Neural cell (in vitro differentiated cells): Measurements from ENCODE around the gene PEX11A. TPM values are rescaled to one million over a fixed set of nuclear protein-coding genes. Genes with fewer than 3 reads are reported as not detected.

ENCODE experiments used
- H2AFZ ChIP-seq: fragments of 200-600, 300-800 bp; sonication (generic), shearing (Covaris generic); 2 replicates; pipeline ENCODE4 v1.6.0; 2014; ENCODE audit warnings: low read depth, mild to moderate bottlenecking, antibody characterized with exemption, low read length, moderate library complexity
- H3F3A ChIP-seq: fragments of 200-600 bp; shearing (Covaris generic); 2 replicates; pipeline ENCODE4 v1.6.1; 2016; ENCODE audit warnings: mild to moderate bottlenecking, moderate library complexity, mixed read lengths, antibody characterized with exemption, low read length; ENCODE audit not compliant: insufficient read depth, poor library complexity, severe bottlenecking
- H3K27ac ChIP-seq: fragments of 200-600, 300-800 bp; sonication (generic), shearing (Covaris generic); 2 replicates; pipeline ENCODE4 v1.5.1; 2014; ENCODE audit warnings: mild to moderate bottlenecking, low read length, moderate library complexity
- H3K27me3 ChIP-seq: fragments of 300-800, 200-600 bp; sonication (generic), shearing (Covaris generic); 2 replicates; pipeline ENCODE4 v1.6.0; 2014; ENCODE audit warnings: mild to moderate bottlenecking, low read depth, low read length, moderate library complexity; ENCODE audit not compliant: insufficient read depth
- H3K36me3 ChIP-seq: fragments of 300-800, 200-600 bp; sonication (generic), shearing (Covaris generic); 2 replicates; pipeline ENCODE4 v1.5.1; 2014; ENCODE audit warnings: mild to moderate bottlenecking, antibody characterized with exemption, low read length, moderate library complexity; ENCODE audit not compliant: insufficient read depth
- H3K4me2 ChIP-seq: fragments of 300-800, 200-600 bp; sonication (generic), shearing (Covaris generic); 2 replicates; pipeline ENCODE4 v1.6.0; 2014; ENCODE audit warnings: mild to moderate bottlenecking, low read length
- H3K4me3 ChIP-seq: fragments of 300-800, 200-600 bp; sonication (generic), shearing (Covaris generic); 2 replicates; pipeline ENCODE4 v1.5.1; 2014; ENCODE audit warnings: mild to moderate bottlenecking, low read length, moderate library complexity
- H3K79me2 ChIP-seq: fragments of 200-600 bp; shearing (Covaris generic); replicated peaks from 2 replicates; pipeline ENCODE4 v1.6.0; 2014; ENCODE audit warnings: mild to moderate bottlenecking, low read length, moderate library complexity; ENCODE audit not compliant: insufficient read depth
- H3K9ac ChIP-seq: fragments of 300-800, 200-600 bp; sonication (generic), shearing (Covaris generic); 2 replicates; pipeline ENCODE4 v1.6.1; 2016; ENCODE audit warnings: mild to moderate bottlenecking, low read length, mixed read lengths
- H3K9me2 ChIP-seq: fragments of 200-600 bp; shearing (Covaris generic); 2 replicates; pipeline ENCODE4 v1.6.1; 2016; ENCODE audit warnings: mild to moderate bottlenecking, low read length, mixed read lengths; ENCODE audit not compliant: insufficient read depth
- H3K9me3 ChIP-seq: fragments of 200-600, 300-800 bp; sonication (generic), shearing (Covaris generic); 2 replicates; pipeline ENCODE4 v1.6.1; 2016; ENCODE audit warnings: mild to moderate bottlenecking, mixed run types, low read length, moderate library complexity, mixed read lengths
- H4K20me1 ChIP-seq: fragments of 200-600 bp; shearing (Covaris generic); 2 replicates; pipeline ENCODE4 v1.6.1; 2016; ENCODE audit warnings: mild to moderate bottlenecking, mixed run types; ENCODE audit not compliant: insufficient read depth
- CTCF ChIP-seq: fragments of 450-650 bp; IDR thresholded peaks from 2 replicates; pipeline ENCODE4 v1.5.1; 2014; ENCODE audit warnings: antibody characterized with exemption, mild to moderate bottlenecking, moderate library complexity; ENCODE audit not compliant: poor library complexity, severe bottlenecking
- EP300 ChIP-seq: fragments of 450-650 bp; conservative IDR thresholded peaks from 2 replicates; pipeline ENCODE4 v1.6.1; 2014; ENCODE audit warnings: antibody characterized with exemption, mild to moderate bottlenecking, moderate library complexity; ENCODE audit not compliant: poor library complexity, severe bottlenecking
- EZH2 ChIP-seq: fragments of 200-600, 300-800 bp; shearing (Covaris generic), sonication (generic); IDR thresholded peaks from 2 replicates; pipeline ENCODE4 v1.6.1; 2014; ENCODE audit warnings: antibody characterized with exemption, low read length, borderline replicate concordance, mild to moderate bottlenecking; ENCODE audit not compliant: insufficient read depth, poor library complexity, severe bottlenecking
- MXI1 ChIP-seq: fragments of 450-650 bp; conservative IDR thresholded peaks from 2 replicates; pipeline ENCODE4 v1.6.1; 2014; ENCODE audit warnings: antibody characterized with exemption, mild to moderate bottlenecking; ENCODE audit not compliant: poor library complexity, severe bottlenecking
- POLR2AphosphoS5 ChIP-seq: IDR thresholded peaks from 2 replicates; pipeline ENCODE4 v1.6.1; 2012
- RAD21 ChIP-seq: fragments of 450-650 bp; conservative IDR thresholded peaks from 2 replicates; pipeline ENCODE4 v1.6.1; 2014; ENCODE audit warnings: antibody characterized with exemption, mild to moderate bottlenecking, moderate library complexity
- SMC3 ChIP-seq: fragments of 450-650 bp; conservative IDR thresholded peaks from 2 replicates; pipeline ENCODE4 v1.6.1; 2014; ENCODE audit warnings: antibody characterized with exemption, mild to moderate bottlenecking, moderate library complexity; ENCODE audit not compliant: poor library complexity
- TAF1 ChIP-seq: IDR thresholded peaks from 2 replicates; pipeline ENCODE4 v1.6.1; 2012; ENCODE audit warnings: low read depth
- polyA plus RNA-seq: library from polyadenylated mRNA; depleted of rRNA; stranded (reverse); fragments of >200 nt; gene quantifications from 2 replicates; pipeline ENCODE4 v1.2.3, GENCODE V29; 2014
- TF ChIP-seq, protein P1 (sequence below): IDR thresholded peaks from 2 replicates; pipeline ENCODE4 v1.6.1; 2012; ENCODE audit warnings: borderline replicate concordance

Gene PEX11A
- polyA plus RNA-seq, 1 donor from 2014 or later, result 13.6 TPM

GRCh38 chr15:89725064-89725463 lies 34.5 kb upstream of the PEX11A start:
- TF ChIP-seq TAF1 (no peak), RAD21 (no peak), EZH2 (no peak), EP300 (no peak), POLR2AphosphoS5 (no peak), SMC3 (no peak), CTCF (no peak), MXI1 (no peak)
- TF ChIP-seq, protein P1, sequence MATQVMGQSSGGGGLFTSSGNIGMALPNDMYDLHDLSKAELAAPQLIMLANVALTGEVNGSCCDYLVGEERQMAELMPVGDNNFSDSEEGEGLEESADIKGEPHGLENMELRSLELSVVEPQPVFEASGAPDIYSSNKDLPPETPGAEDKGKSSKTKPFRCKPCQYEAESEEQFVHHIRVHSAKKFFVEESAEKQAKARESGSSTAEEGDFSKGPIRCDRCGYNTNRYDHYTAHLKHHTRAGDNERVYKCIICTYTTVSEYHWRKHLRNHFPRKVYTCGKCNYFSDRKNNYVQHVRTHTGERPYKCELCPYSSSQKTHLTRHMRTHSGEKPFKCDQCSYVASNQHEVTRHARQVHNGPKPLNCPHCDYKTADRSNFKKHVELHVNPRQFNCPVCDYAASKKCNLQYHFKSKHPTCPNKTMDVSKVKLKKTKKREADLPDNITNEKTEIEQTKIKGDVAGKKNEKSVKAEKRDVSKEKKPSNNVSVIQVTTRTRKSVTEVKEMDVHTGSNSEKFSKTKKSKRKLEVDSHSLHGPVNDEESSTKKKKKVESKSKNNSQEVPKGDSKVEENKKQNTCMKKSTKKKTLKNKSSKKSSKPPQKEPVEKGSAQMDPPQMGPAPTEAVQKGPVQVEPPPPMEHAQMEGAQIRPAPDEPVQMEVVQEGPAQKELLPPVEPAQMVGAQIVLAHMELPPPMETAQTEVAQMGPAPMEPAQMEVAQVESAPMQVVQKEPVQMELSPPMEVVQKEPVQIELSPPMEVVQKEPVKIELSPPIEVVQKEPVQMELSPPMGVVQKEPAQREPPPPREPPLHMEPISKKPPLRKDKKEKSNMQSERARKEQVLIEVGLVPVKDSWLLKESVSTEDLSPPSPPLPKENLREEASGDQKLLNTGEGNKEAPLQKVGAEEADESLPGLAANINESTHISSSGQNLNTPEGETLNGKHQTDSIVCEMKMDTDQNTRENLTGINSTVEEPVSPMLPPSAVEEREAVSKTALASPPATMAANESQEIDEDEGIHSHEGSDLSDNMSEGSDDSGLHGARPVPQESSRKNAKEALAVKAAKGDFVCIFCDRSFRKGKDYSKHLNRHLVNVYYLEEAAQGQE, result no peak
- H4K20me1 ChIP-seq, result no peaks in the 10 kb centered on the region
- no peaks in the 10 kb centered on the region for H3K9me2 ChIP-seq
- H2AFZ ChIP-seq, result no peak overlapping the region
- H3K27ac ChIP-seq, result no peak overlapping the region
- H3K9ac ChIP-seq, result no peak overlapping the region
- H3K4me2 ChIP-seq, result no peak overlapping the region
- H3F3A ChIP-seq, result no peaks in the 10 kb centered on the region
- no peaks in the 10 kb centered on the region for H3K27me3 ChIP-seq
- no peaks in the 10 kb centered on the region for H3K9me3 ChIP-seq
- no peaks in the 10 kb centered on the region for H3K79me2 ChIP-seq
- H3K4me3 ChIP-seq, result no peak overlapping the region
- no peaks in the 10 kb centered on the region for H3K36me3 ChIP-seq

DNA sequence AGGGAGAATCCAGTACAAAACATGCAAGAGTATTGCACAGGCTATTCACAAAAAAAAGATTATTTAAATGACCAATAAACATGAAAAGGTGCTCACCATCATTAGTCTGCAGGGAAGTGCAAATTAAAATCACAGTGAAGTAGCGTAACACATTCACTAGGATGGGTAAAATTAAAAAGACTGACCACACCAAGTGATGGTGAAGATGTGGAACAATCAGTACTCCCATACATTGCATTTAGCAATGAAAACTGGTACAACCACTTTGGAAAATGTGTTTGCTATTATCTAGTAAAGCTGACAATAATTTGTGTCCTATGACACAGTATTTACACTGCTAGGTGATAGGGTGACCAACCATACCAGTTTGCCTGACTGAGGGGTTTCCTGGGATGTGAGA lies 34.1 kb upstream of the PEX11A start:
- Histone ChIP-seq H3K9me3 (no peaks in the 10 kb centered on the region), H3K9ac (no peak overlapping the region), H4K20me1 (no peaks in the 10 kb centered on the region), H3K27ac (no peak overlapping the region), H3K36me3 (no peaks in the 10 kb centered on the region), H3F3A (no peaks in the 10 kb centered on the region), H2AFZ (no peak overlapping the region), H3K79me2 (no peaks in the 10 kb centered on the region), H3K4me3 (no peak overlapping the region), H3K4me2 (no peak overlapping the region), H3K9me2 (no peaks in the 10 kb centered on the region), H3K27me3 (no peaks in the 10 kb centered on the region)
- TF ChIP-seq MXI1 (no peak), SMC3 (no peak), TAF1 (no peak), EP300 (no peak), CTCF (no peak), RAD21 (no peak), EZH2 (no peak), POLR2AphosphoS5 (no peak)
- TF ChIP-seq, protein P1, result no peak
